H1 (cell line): ENCODE results near the gene POU6F2. TPM values are rescaled to one million over a fixed set of nuclear protein-coding genes. Genes with fewer than 3 reads are reported as not detected.

Source experiments
- CTCF ChIA-PET: fragments of 300-600 bp; sonication (Branson Sonifier 250); formaldehyde crosslinking; loops from one replicate; lab custom pipeline; 2021; ENCODE audit not compliant: partially characterized antibody; lab: Charles Lee
- POLR2A ChIA-PET: fragments of 300-600 bp; sonication (Branson Sonifier 250); formaldehyde crosslinking; loops from one replicate; lab custom pipeline; 2021; ENCODE audit warnings: inconsistent platforms; ENCODE audit not compliant: partially characterized antibody; lab: Charles Lee
- DNase-seq, 2 experiments: peaks; one replicate each; pipeline versions ENCODE4 v3.0.0 to v3.0.0-alpha.2; 2010 to 2022; ENCODE audit warnings: low spot score in 2 of 2, low read depth in 1 of 2, mixed read lengths in 1 of 2
- FAIRE-seq: peaks from 2 replicates; lab custom pipeline; 2011; peaks lifted over from hg19 to GRCh38; lab: Jason Lieb, UNC
- H2AFZ ChIP-seq: 2 replicates; pipeline ENCODE4 v1.8.1; 2012; ENCODE audit warnings: low read length, inconsistent platforms
- H2AK5ac ChIP-seq: 2 replicates; pipeline ENCODE4 v1.6.1; 2013; ENCODE audit warnings: low read depth, low read length
- H2BK120ac ChIP-seq: replicated peaks from 2 replicates; pipeline ENCODE3; 2013; ENCODE audit warnings: low read depth, low read length, inconsistent platforms
- H2BK12ac ChIP-seq: 2 replicates; pipeline ENCODE4 v1.6.1; 2013; ENCODE audit warnings: low read depth, low read length
- H2BK15ac ChIP-seq: 2 replicates; pipeline ENCODE4 v1.6.1; 2013; ENCODE audit warnings: low read length
- H2BK20ac ChIP-seq: 2 replicates; pipeline ENCODE4 v1.6.1; 2013; ENCODE audit warnings: low read length
- H2BK5ac ChIP-seq: 2 replicates; pipeline ENCODE4 v1.6.1; 2013; ENCODE audit warnings: low read depth, low read length
- H3K14ac ChIP-seq: 2 replicates; pipeline ENCODE4 v1.6.1; 2013; ENCODE audit warnings: inconsistent platforms; ENCODE audit not compliant: insufficient read length
- H3K18ac ChIP-seq: 2 replicates; pipeline ENCODE4 v1.6.1; 2013; ENCODE audit warnings: low read length; ENCODE audit errors: extremely low read depth
- H3K23ac ChIP-seq: 2 replicates; pipeline ENCODE4 v1.6.1; 2013; ENCODE audit warnings: inconsistent platforms; ENCODE audit not compliant: insufficient read length
- H3K23me2 ChIP-seq: 2 replicates; pipeline ENCODE4 v1.6.1; 2013; ENCODE audit warnings: low read depth, low read length
- H3K27ac ChIP-seq: 2 replicates; pipeline ENCODE4 v1.6.1; 2011; ENCODE audit warnings: low read depth, low read length, inconsistent platforms
- H3K27me3 ChIP-seq, 4 experiments: replicated peaks in 1 of 4; 1 replicate in 1 of 4; 2 replicates in 3 of 4; pipeline versions ENCODE4 v1.6.1 to v1.8.1; 2011 to 2013; ENCODE audit warnings: low read length in 3 of 4, mild to moderate bottlenecking in 3 of 4, inconsistent platforms in 2 of 4, mixed read lengths in 2 of 4, moderate library complexity in 1 of 4; ENCODE audit not compliant: control insufficient read depth in 3 of 4, insufficient read depth in 3 of 4; ENCODE audit errors: extremely low read depth in 1 of 4
- H3K36me3 ChIP-seq, 4 experiments: 2 replicates each; pipeline versions ENCODE4 v1.6.1 to v1.8.1; 2011 to 2013; ENCODE audit warnings: mild to moderate bottlenecking in 4 of 4, low read length in 3 of 4, moderate library complexity in 2 of 4, control low read depth in 1 of 4, inconsistent platforms in 1 of 4; ENCODE audit not compliant: insufficient read depth in 4 of 4, control insufficient read depth in 2 of 4
- H3K4ac ChIP-seq: replicated peaks from 2 replicates; pipeline ENCODE3; 2013; ENCODE audit warnings: low read length, low read depth, mixed read lengths, inconsistent platforms; ENCODE audit not compliant: insufficient read length
- H3K4me1 ChIP-seq, 4 experiments: replicated peaks in 1 of 4; 1 replicate in 1 of 4; 2 replicates in 3 of 4; pipeline versions ENCODE4 v1.6.1 to v1.8.1; 2011 to 2013; ENCODE audit warnings: low read length in 3 of 4, inconsistent platforms in 2 of 4, mixed read lengths in 1 of 4; ENCODE audit not compliant: insufficient read depth in 4 of 4, control insufficient read depth in 3 of 4
- H3K4me2 ChIP-seq, 2 experiments: 2 replicates each; pipeline versions ENCODE4 v1.6.1 to v1.8.1; 2011 to 2013; ENCODE audit warnings: low read depth in 2 of 2, low read length in 2 of 2, control low read depth in 1 of 2, inconsistent platforms in 1 of 2, mild to moderate bottlenecking in 1 of 2; ENCODE audit not compliant: insufficient read depth in 1 of 2
- H3K4me3 ChIP-seq, 4 experiments: fragments of 200-600, 300-600 bp in 1 of 4; sonication (generic), shearing (Covaris generic), sonication (Bioruptor Twin) in 1 of 4; 2 replicates each; pipeline versions ENCODE4 v1.5.1 to v1.8.1; 2011 to 2016; ENCODE audit warnings: low read length in 4 of 4, low read depth in 3 of 4, control low read depth in 2 of 4, inconsistent platforms in 2 of 4, mild to moderate bottlenecking in 2 of 4, mixed read lengths in 1 of 4, moderate library complexity in 1 of 4; ENCODE audit not compliant: insufficient read depth in 2 of 4; ENCODE audit errors: extremely low read depth in 1 of 4
- H3K56ac ChIP-seq: replicated peaks from 2 replicates; pipeline ENCODE3; 2013; ENCODE audit warnings: low read depth, mild to moderate bottlenecking, mixed read lengths, low read length, inconsistent platforms; ENCODE audit not compliant: insufficient read length
- H3K79me1 ChIP-seq: 2 replicates; pipeline ENCODE4 v1.6.1; 2013; ENCODE audit warnings: low read depth, low read length, control low read depth
- H3K79me2 ChIP-seq, 2 experiments: 2 replicates each; pipeline versions ENCODE4 v1.6.1 to v1.8.1; 2012 to 2013; ENCODE audit warnings: low read length in 2 of 2, mild to moderate bottlenecking in 2 of 2, inconsistent platforms in 1 of 2; ENCODE audit not compliant: insufficient read depth in 2 of 2, control insufficient read depth in 1 of 2
- H3K9ac ChIP-seq, 4 experiments: replicated peaks in 1 of 4; 1 replicate in 1 of 4; 2 replicates in 3 of 4; pipeline versions ENCODE4 v1.6.1 to v1.8.1; 2011 to 2013; ENCODE audit warnings: low read depth in 3 of 4, low read length in 3 of 4, control low read depth in 2 of 4, mild to moderate bottlenecking in 2 of 4, moderate library complexity in 2 of 4, inconsistent platforms in 1 of 4; ENCODE audit errors: extremely low read depth in 1 of 4
- H3K9me3 ChIP-seq, 2 experiments: 2 replicates each; pipeline versions ENCODE4 v1.6.1 to v1.8.1; 2012 to 2013; ENCODE audit warnings: mild to moderate bottlenecking in 2 of 2, moderate library complexity in 2 of 2, control low read depth in 1 of 2, inconsistent platforms in 1 of 2, low read depth in 1 of 2, low read length in 1 of 2, mixed read lengths in 1 of 2; ENCODE audit not compliant: insufficient read depth in 2 of 2
- H4K20me1 ChIP-seq, 2 experiments: replicated peaks in 1 of 2; 2 replicates each; pipeline versions ENCODE3 to v1.8.1; 2011 to 2013; ENCODE audit warnings: inconsistent platforms in 2 of 2, low read length in 2 of 2, mild to moderate bottlenecking in 1 of 2; ENCODE audit not compliant: insufficient read depth in 2 of 2, control insufficient read depth in 1 of 2
- H4K5ac ChIP-seq: 2 replicates; pipeline ENCODE4 v1.6.1; 2013; ENCODE audit warnings: low read length, low read depth, mixed read lengths, inconsistent platforms; ENCODE audit not compliant: insufficient read length
- H4K8ac ChIP-seq: 2 replicates; pipeline ENCODE4 v1.8.0; 2013; ENCODE audit warnings: mild to moderate bottlenecking, moderate library complexity, low read length, inconsistent platforms; ENCODE audit not compliant: insufficient read depth; ENCODE audit errors: extremely low read depth
- H4K91ac ChIP-seq: replicated peaks from 2 replicates; pipeline ENCODE3; 2013; ENCODE audit warnings: low read length, mixed read lengths, inconsistent platforms; ENCODE audit not compliant: insufficient read length
- BCL11A ChIP-seq, 2 experiments: IDR thresholded peaks; one replicate each; pipeline ENCODE4 v1.6.1; 2011; ENCODE audit warnings: low read depth in 2 of 2, low read length in 2 of 2, mild to moderate bottlenecking in 2 of 2
- CBX5 ChIP-seq: fragments of 300-800, 300-1000 bp; sonication (generic); IDR thresholded peaks from 2 replicates; pipeline ENCODE4 v1.7.1; 2016; ENCODE audit warnings: antibody characterized with exemption, low read length, low read depth
- CEBPB ChIP-seq: IDR thresholded peaks from 2 replicates; pipeline ENCODE4 v1.6.1; 2012; ENCODE audit warnings: low read depth, low read length
- EGR1 ChIP-seq: IDR thresholded peaks from 2 replicates; pipeline ENCODE4 v1.6.1; 2011; ENCODE audit warnings: low read depth, low read length, borderline replicate concordance
- EZH2 ChIP-seq: fragments of 200-600 bp; sonication (generic); IDR thresholded peaks from 2 replicates; pipeline ENCODE4 v1.7.1; 2012; ENCODE audit warnings: low read depth, mild to moderate bottlenecking, moderate library complexity, low read length, inconsistent platforms; ENCODE audit not compliant: severe bottlenecking
- MAFK ChIP-seq: IDR thresholded peaks from 2 replicates; pipeline ENCODE4 v1.6.1; 2012; ENCODE audit warnings: low read depth, mild to moderate bottlenecking, improper control_type of control experiment, low read length
- NRF1 ChIP-seq: IDR thresholded peaks from 2 replicates; pipeline ENCODE4 v1.6.1; 2011; ENCODE audit warnings: mild to moderate bottlenecking, low read depth, low read length, improper control_type of control experiment
- POLR2A ChIP-seq, 2 experiments: IDR thresholded peaks; 1 replicate in 1 of 2; 2 replicates in 1 of 2; pipeline ENCODE4 v1.6.1; 2011; ENCODE audit warnings: low read depth in 2 of 2, low read length in 2 of 2, mild to moderate bottlenecking in 2 of 2; ENCODE audit errors: control extremely low read depth in 1 of 2
- POLR2AphosphoS5 ChIP-seq: IDR thresholded peaks from 2 replicates; pipeline ENCODE4 v1.6.1; 2011; ENCODE audit warnings: low read depth, low read length
- RAD21 ChIP-seq, 2 experiments: IDR thresholded peaks in 1 of 2; conservative IDR thresholded peaks in 1 of 2; 2 replicates each; pipeline ENCODE4 v1.6.1; 2011; ENCODE audit warnings: low read depth in 2 of 2, low read length in 2 of 2, improper control_type of control experiment in 1 of 2, inconsistent platforms in 1 of 2, mild to moderate bottlenecking in 1 of 2, moderate library complexity in 1 of 2
- RBBP5 ChIP-seq: IDR thresholded peaks from 2 replicates; pipeline ENCODE4 v1.7.1; 2012; ENCODE audit warnings: low read depth, mild to moderate bottlenecking, inconsistent platforms, low read length, moderate library complexity, borderline replicate concordance
- TBP ChIP-seq: IDR thresholded peaks from 2 replicates; pipeline ENCODE4 v1.6.1; 2011; ENCODE audit warnings: low read depth, low read length, improper control_type of control experiment
- WGBS, 2 experiments: shearing (Covaris generic) in 1 of 2; methylation state at CpG; one replicate each; pipeline versions ENCODE4 v1.1.6 to v1.1.7; 2013 to 2015; ENCODE audit warnings: low lambda C conversion rate in 2 of 2, mixed read lengths in 2 of 2, inconsistent platforms in 1 of 2, low coverage in 1 of 2, missing lambda C conversion rate in 1 of 2; ENCODE audit not compliant: insufficient replicate concordance in 2 of 2, insufficient coverage in 1 of 2, insufficient read length in 1 of 2; ENCODE audit errors: extremely low coverage in 1 of 2, missing lambda C conversion rate in 1 of 2; 5-methylcytosine and 5-hydroxymethylcytosine counted together
- polyA plus RNA-seq, 7 experiments: library from polyadenylated mRNA; depleted of rRNA in 3 of 7; stranded (reverse) in 5 of 7; unstranded in 2 of 7; fragments of >200 nt in 5 of 7; fragments of 200-250 nt in 2 of 7; gene quantifications; 1 replicate in 5 of 7; 2 replicates in 1 of 7; 4 replicates in 1 of 7; pipeline versions ENCODE4 v1.2.1 to v1.2.3, GENCODE V29; 2011 to 2013; ENCODE audit warnings: missing spikeins in 2 of 7, mixed read lengths in 2 of 7
- total RNA-seq: library from RNA; stranded (reverse); fragmentation: NEBNext Ultra II Directional; extraction: Animal tissue kit (Norgen Biotek cat#: 25700); gene quantifications from 2 replicates; pipeline ENCODE4 v1.2.1, GENCODE V29; 2021
- TF ChIP-seq, protein P1 (sequence below): IDR thresholded peaks from 2 replicates; pipeline ENCODE4 v1.6.1; 2012; ENCODE audit warnings: low read length, inconsistent platforms

POU6F2 gene
- total and polyA plus RNA-seq, 2 of the 8 experiments (the other 6 are each of a cell fraction or from before 2014, with no cell fraction given) = 1.1 to 2.0 TPM

DNA sequence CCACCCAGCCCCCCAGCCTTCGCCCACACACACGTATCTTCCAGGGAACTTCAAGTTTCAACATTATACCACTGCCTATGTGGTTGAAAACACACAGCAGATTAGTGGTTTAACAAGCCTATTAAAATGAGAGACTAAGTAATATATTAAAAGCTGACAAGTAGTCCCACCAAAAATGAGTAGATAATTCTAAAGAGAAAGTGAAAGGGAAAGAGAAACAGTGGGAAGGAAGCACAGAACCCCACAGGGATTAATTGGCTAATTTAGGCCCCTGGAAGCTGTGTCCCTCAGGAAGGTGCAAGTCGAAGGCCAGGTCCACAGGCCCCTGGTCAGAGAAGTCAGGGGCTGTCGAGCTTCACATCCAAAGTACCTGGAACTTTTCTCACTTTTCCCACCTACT lies 378.0 kb downstream of the POU6F2 start:
- peaks cover 0 to 16% (median 9%) of the 10 kb centered on the region in 4 experiments; a peak in 5 of 7 replicates for H3K4me1 ChIP-seq
- no peaks in the 10 kb centered on the region for H3K79me2 ChIP-seq
- H3K27me3 ChIP-seq = no peaks in the 10 kb centered on the region
- no peaks in the 10 kb centered on the region for H4K20me1 ChIP-seq
- H3K4ac ChIP-seq = no peak overlapping the region
- H3K23ac ChIP-seq = no peak overlapping the region
- H3K27ac ChIP-seq = no peak overlapping the region
- no peak overlapping the region for H4K8ac ChIP-seq
- H4K91ac ChIP-seq = no peak overlapping the region
- no peak overlapping the region for H3K4me2 ChIP-seq
- ChIA-PET POLR2A (no interaction called here), CTCF (interaction anchor here (0.6 to 1.3 kb wide), 4 partner anchors 16 to 161 kb away, joined by 3 read pairs; no protein-coding TSS in a partner anchor)
- peak overlapping the region; percentile 19; the same call in 1 of the 2 replicates for H3K18ac ChIP-seq
- H3K14ac ChIP-seq = no peak overlapping the region
- no peak overlapping the region for H3K9ac ChIP-seq
- DNase-seq (no peak), FAIRE-seq (no peak)
- H3K23me2 ChIP-seq = no peaks in the 10 kb centered on the region; the same call in 1 of the 2 replicates
- peak overlapping the region; percentile 55; the same call in 1 of the 2 replicates for H2BK12ac ChIP-seq
- no peaks in the 10 kb centered on the region for H3K9me3 ChIP-seq
- no peak overlapping the region for H3K4me3 ChIP-seq
- H2BK15ac ChIP-seq = no peak overlapping the region
- H3K56ac ChIP-seq = no peak overlapping the region
- peak overlapping the region; percentile 62; the same call in 1 of the 2 replicates for H2BK20ac ChIP-seq
- no peak overlapping the region for H2BK120ac ChIP-seq
- H2AFZ ChIP-seq = no peak overlapping the region
- H2BK5ac ChIP-seq = no peak overlapping the region
- H3K36me3 ChIP-seq = no peaks in the 10 kb centered on the region
- no peak overlapping the region for H4K5ac ChIP-seq
- H2AK5ac ChIP-seq = peak overlapping the region; percentile 95; the same call in 1 of the 2 replicates
- WGBS, 2 experiments = 82% methylated on average over 4 of the region's 4 CpGs; no CpG with 5 or more reads in 1 of the 2 experiments
- no peaks in the 10 kb centered on the region for H3K79me1 ChIP-seq
- TF ChIP-seq CBX5 (no peak), TBP (no peak), RAD21 (IDR thresholded peaks at IDR 0.05 in 1 of 2, conservative IDR thresholded peaks at IDR 0.05 in 1 of 2; ENCODE audit: low read depth in 2 of 2, low read length in 2 of 2) (no peak), EGR1 (no peak), NRF1 (no peak), CEBPB (no peak), POLR2A (IDR thresholded peaks at IDR 0.05; ENCODE audit: control extremely low read depth in 1 of 2, low read depth in 2 of 2, low read length in 2 of 2) (no peak), EZH2 (no peak), MAFK (no peak), BCL11A (IDR thresholded peaks at IDR 0.05; ENCODE audit: low read depth in 2 of 2, low read length in 2 of 2) (no peak), RBBP5 (no peak), POLR2AphosphoS5 (no peak)
- TF ChIP-seq, protein P1, sequence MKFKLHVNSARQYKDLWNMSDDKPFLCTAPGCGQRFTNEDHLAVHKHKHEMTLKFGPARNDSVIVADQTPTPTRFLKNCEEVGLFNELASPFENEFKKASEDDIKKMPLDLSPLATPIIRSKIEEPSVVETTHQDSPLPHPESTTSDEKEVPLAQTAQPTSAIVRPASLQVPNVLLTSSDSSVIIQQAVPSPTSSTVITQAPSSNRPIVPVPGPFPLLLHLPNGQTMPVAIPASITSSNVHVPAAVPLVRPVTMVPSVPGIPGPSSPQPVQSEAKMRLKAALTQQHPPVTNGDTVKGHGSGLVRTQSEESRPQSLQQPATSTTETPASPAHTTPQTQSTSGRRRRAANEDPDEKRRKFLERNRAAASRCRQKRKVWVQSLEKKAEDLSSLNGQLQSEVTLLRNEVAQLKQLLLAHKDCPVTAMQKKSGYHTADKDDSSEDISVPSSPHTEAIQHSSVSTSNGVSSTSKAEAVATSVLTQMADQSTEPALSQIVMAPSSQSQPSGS = no peak
